ENCODE measurements around the gene SLC6A7.
A peak's percentile ranks its signal among the peaks of the same experiment; 100 is the strongest.

SLC6A7 gene

DNA sequence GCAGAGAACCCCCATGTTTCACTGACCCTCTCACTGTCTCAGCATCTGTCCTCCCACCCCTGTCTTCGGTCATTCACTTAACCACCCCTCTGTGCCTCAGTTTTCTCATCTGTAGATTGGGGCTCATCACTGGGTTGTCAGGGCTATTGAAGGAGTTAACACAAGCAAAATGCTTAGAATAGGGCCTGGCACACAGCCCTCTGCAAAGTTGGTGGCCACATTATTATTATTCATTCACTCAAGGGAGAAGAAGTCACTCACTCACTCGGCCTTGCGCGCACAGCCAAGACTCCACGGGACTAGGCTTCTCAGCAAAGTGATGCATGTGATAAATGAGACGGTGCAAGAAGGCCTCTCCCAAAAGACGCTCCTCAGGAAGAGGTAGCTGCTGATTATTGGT, 42.2 kb upstream of the SLC6A7 start:
- H3K4me3 ChIP-seq (ENCODE audit: low read depth, low read length): no peak overlapping the region
- no peak overlapping the region for H3K27ac ChIP-seq
- no peaks in the 10 kb centered on the region for H3K27me3 ChIP-seq (ENCODE audit: insufficient read depth, low read depth, severe bottlenecking)
- DNase-seq: no peak
- H3K36me3 ChIP-seq: no peaks in the 10 kb centered on the region
- TF ChIP-seq, protein P1, sequence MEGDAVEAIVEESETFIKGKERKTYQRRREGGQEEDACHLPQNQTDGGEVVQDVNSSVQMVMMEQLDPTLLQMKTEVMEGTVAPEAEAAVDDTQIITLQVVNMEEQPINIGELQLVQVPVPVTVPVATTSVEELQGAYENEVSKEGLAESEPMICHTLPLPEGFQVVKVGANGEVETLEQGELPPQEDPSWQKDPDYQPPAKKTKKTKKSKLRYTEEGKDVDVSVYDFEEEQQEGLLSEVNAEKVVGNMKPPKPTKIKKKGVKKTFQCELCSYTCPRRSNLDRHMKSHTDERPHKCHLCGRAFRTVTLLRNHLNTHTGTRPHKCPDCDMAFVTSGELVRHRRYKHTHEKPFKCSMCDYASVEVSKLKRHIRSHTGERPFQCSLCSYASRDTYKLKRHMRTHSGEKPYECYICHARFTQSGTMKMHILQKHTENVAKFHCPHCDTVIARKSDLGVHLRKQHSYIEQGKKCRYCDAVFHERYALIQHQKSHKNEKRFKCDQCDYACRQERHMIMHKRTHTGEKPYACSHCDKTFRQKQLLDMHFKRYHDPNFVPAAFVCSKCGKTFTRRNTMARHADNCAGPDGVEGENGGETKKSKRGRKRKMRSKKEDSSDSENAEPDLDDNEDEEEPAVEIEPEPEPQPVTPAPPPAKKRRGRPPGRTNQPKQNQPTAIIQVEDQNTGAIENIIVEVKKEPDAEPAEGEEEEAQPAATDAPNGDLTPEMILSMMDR (IDR thresholded peaks at IDR 0.05; ENCODE audit: low read depth, low read length): no peak
- no peaks in the 10 kb centered on the region for H3K9me3 ChIP-seq (ENCODE audit: severe bottlenecking)

DNA sequence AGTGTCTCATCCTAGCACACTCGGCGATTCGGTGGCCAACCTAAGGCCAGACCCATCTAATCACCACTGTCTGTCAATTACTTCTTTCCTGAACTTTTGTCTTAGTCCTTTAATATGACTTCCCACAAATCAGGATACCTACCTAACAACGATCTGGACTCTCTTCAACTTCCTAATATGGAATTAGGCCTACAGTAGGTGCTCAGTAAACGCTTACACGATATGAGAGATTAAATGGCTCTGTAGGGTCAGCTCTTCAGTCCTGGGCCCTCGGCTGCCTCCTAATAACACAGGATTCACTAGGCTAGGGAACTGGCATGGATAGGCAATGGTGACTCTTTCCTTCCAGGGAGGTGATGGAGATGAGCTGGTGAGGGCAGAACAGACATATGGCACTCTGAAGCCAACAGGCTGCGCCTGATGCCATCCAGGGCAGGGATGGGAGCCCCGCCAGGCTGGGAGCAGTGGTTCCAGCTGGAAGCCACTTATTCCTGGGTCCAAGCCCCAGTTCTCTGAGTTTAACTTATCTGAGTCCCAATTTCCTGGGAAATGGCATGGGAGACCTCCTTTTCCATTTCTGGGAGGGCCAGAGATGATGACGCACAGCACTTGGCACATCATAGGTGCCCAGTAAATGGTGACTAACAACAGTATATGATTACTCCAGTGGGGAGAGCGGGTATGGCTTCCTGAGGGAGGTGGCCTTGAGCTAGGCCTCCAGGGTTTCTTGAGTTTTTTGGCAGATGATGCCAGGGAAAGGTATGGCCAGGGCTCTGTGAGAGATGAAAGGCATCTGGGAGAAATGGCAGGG, 41.5 kb upstream of the SLC6A7 start:
- no peak for DNase-seq
- no peak overlapping the region for H3K4me3 ChIP-seq (ENCODE audit: low read depth, low read length)
- H3K36me3 ChIP-seq: no peaks in the 10 kb centered on the region
- TF ChIP-seq, protein P1 (IDR thresholded peaks at IDR 0.05; ENCODE audit: low read depth, low read length): no peak
- no peaks in the 10 kb centered on the region for H3K27me3 ChIP-seq (ENCODE audit: insufficient read depth, low read depth, severe bottlenecking)
- no peaks in the 10 kb centered on the region for H3K9me3 ChIP-seq (ENCODE audit: severe bottlenecking)
- no peak overlapping the region for H3K27ac ChIP-seq

DNA sequence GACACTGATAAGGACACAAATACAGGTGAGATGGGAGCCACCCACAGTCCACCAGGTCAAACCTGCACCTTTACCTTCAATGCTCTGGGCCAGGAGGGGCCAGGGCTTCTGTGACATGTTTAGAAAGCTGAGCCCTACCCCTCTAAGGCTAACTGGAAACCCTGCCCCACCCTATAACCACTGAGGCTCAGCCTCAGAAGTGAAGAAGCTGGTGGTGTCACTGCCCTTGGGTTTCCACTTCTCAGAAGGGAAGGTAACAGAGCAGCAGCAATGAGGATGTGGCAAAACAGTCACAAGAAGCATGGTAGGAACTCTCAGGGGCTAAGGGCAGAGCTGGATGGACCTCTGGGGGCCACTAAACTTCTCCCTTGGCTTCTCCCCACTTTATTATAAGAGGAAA, 40.2 kb upstream of the SLC6A7 start:
- Histone ChIP-seq H3K27me3 (ENCODE audit: insufficient read depth, low read depth, severe bottlenecking) (no peaks in the 10 kb centered on the region), H3K27ac (no peak overlapping the region), H3K36me3 (no peaks in the 10 kb centered on the region), H3K9me3 (ENCODE audit: severe bottlenecking) (no peaks in the 10 kb centered on the region), H3K4me3 (ENCODE audit: low read depth, low read length) (no peak overlapping the region)
- no peak for DNase-seq
- TF ChIP-seq, protein P1 (IDR thresholded peaks at IDR 0.05; ENCODE audit: low read depth, low read length): no peak

DNA sequence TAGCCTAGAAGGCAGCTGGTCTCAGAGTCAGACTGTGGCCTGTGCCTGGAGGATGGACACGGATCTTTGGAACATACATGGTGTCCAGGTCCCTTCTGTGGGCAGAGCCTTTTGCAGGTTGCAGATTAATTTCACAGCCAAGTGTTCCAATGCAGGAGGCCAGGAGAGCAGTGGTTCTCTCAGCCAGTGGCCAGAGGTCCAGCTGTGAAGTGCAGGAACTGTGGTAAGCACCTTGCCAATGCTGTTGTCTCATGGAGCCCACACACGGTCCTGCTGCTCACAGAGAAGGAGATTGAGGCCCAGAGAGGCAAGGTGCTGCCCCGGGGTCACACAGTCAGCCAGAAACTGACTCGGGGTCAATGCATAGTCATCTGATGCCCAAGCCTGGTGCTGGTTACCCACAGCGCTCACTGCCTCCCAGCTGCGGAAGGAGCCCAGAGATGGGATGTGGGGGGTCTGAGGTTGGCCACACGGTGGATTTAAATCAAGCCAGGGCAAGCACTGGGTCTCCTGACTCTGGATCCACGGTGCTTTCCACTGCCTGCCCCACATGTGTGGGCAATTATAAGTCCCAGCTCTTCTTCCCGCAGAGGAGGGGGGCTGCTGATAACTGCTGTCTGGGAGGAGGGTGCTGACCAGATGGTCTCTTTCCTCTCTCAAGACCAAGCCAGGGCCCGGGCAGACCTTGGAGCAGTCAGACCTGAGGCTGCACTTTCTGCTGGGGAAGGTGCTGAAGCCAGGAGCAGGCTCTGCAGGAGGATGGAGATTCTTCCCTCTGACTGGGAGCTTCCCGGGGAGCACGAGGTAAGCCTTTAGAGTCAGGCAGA, 37.0 kb upstream of the SLC6A7 start:
- peak; percentile 63 for DNase-seq
- TF ChIP-seq, protein P1 (IDR thresholded peaks at IDR 0.05; ENCODE audit: low read depth, low read length): no peak
- Histone ChIP-seq H3K9me3 (ENCODE audit: severe bottlenecking) (no peaks in the 10 kb centered on the region), H3K27ac (no peak overlapping the region; the same call in 1 of the 2 replicates), H3K4me3 (ENCODE audit: low read depth, low read length) (no peak overlapping the region), H3K27me3 (ENCODE audit: insufficient read depth, low read depth, severe bottlenecking) (no peaks in the 10 kb centered on the region), H3K36me3 (no peaks in the 10 kb centered on the region)

DNA sequence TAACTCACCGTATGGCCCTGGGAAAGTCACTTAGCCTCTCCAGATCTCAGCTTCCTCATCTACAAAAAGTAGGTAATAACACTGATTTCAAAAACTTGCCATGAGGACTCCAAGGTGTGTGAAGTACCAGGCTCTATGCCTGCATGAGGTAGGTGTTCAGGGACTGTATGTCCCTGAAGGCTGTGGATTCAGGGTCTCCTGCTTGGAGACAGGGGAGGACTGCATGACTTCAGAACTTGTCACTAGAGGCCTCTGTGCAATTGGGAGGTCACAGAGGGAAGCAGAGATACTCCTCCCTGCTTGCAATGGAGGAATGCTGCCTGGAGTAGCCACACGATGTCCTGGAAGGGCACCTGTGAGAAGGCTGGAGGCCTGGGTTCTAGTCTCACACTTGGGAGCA, 36.4 kb upstream of the SLC6A7 start:
- no peak for DNase-seq
- H3K9me3 ChIP-seq (ENCODE audit: severe bottlenecking): no peaks in the 10 kb centered on the region
- H3K27me3 ChIP-seq (ENCODE audit: insufficient read depth, low read depth, severe bottlenecking): no peaks in the 10 kb centered on the region
- TF ChIP-seq, protein P1 (IDR thresholded peaks at IDR 0.05; ENCODE audit: low read depth, low read length): no peak
- no peak overlapping the region for H3K4me3 ChIP-seq (ENCODE audit: low read depth, low read length)
- H3K27ac ChIP-seq: no peak overlapping the region
- no peaks in the 10 kb centered on the region for H3K36me3 ChIP-seq

Measured in WERI-Rb-1 (cell line).